Rectal smooth muscle tissue (tissue), 1 donor: ENCODE results near the gene ADGRB3.

Source experiments
- H3K27ac ChIP-seq: one replicate; pipeline ENCODE4 v1.7.0; 2013; ENCODE audit warnings: low read depth, low read length, inconsistent platforms
- H3K27me3 ChIP-seq: one replicate; pipeline ENCODE4 v1.7.0; 2013; ENCODE audit warnings: low read length; ENCODE audit not compliant: control insufficient read depth, insufficient read depth
- H3K36me3 ChIP-seq: one replicate; pipeline ENCODE4 v1.7.0; 2013; ENCODE audit warnings: low read length; ENCODE audit not compliant: control insufficient read depth, insufficient read depth
- H3K4me1 ChIP-seq: one replicate; pipeline ENCODE4 v1.7.0; 2013; ENCODE audit warnings: low read length; ENCODE audit not compliant: control insufficient read depth, insufficient read depth
- H3K4me3 ChIP-seq: one replicate; pipeline ENCODE4 v1.7.0; 2013; ENCODE audit warnings: low read length
- H3K9ac ChIP-seq: one replicate; pipeline ENCODE4 v1.7.0; 2013; ENCODE audit warnings: low read length

ADGRB3 gene

GRCh38 chr6:69155467-69155866 lies 520.4 kb downstream of the ADGRB3 start:
- H3K4me1 ChIP-seq = no peaks in the 10 kb centered on the region
- no peak overlapping the region for H3K9ac ChIP-seq
- no peaks in the 10 kb centered on the region for H3K27me3 ChIP-seq
- no peak overlapping the region for H3K27ac ChIP-seq
- H3K4me3 ChIP-seq = no peak overlapping the region
- no peaks in the 10 kb centered on the region for H3K36me3 ChIP-seq

GRCh38 chr6:69162811-69163210 lies 527.7 kb downstream of the ADGRB3 start:
- no peaks in the 10 kb centered on the region for H3K4me1 ChIP-seq
- no peaks in the 10 kb centered on the region for H3K27me3 ChIP-seq
- H3K9ac ChIP-seq = no peak overlapping the region
- no peak overlapping the region for H3K27ac ChIP-seq
- no peak overlapping the region for H3K4me3 ChIP-seq
- no peaks in the 10 kb centered on the region for H3K36me3 ChIP-seq

DNA sequence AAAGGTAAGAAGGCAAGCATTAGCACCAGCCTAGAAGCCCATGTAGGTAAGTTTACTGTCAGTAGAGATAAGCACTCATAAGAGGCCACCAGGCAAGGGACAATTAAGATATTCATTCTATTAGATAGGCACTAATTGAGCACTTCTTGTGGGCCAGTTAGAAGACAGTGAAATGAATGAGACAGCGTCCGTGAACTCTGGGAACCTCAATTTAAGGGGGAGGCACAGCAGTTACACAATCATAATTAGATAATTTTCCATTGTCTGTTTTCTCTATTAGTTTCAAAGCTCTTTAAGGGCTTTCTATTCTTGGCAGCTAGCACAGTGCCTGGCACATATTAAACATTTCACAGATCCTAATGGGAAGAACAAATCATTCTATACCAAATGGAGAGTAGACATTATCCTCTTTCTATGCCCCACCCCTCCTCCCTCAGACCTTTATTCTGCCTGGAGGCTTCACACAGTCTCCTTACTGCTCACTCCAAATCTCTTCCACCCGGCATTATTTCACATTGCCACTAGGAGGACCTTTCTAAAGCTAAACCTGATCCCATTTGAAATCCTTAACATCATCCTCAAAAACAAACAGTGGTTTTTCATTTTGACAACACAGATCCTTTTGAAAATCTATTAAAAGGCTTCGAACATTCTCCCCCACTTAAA lies 529.6 kb downstream of the ADGRB3 start:
- no peaks in the 10 kb centered on the region for H3K36me3 ChIP-seq
- H3K4me1 ChIP-seq = no peaks in the 10 kb centered on the region
- no peak overlapping the region for H3K4me3 ChIP-seq
- no peak overlapping the region for H3K9ac ChIP-seq
- H3K27ac ChIP-seq = no peak overlapping the region
- no peaks in the 10 kb centered on the region for H3K27me3 ChIP-seq

- Histone ChIP-seq H3K27ac (no peak overlapping the region), H3K36me3 (no peaks in the 10 kb centered on the region), H3K4me3 (no peak overlapping the region), H3K27me3 (no peaks in the 10 kb centered on the region), H3K9ac (no peak overlapping the region), H3K4me1 (no peaks in the 10 kb centered on the region)
Observed at GRCh38 chr6:69179681-69180080, 544.6 kb downstream of the ADGRB3 start.

DNA sequence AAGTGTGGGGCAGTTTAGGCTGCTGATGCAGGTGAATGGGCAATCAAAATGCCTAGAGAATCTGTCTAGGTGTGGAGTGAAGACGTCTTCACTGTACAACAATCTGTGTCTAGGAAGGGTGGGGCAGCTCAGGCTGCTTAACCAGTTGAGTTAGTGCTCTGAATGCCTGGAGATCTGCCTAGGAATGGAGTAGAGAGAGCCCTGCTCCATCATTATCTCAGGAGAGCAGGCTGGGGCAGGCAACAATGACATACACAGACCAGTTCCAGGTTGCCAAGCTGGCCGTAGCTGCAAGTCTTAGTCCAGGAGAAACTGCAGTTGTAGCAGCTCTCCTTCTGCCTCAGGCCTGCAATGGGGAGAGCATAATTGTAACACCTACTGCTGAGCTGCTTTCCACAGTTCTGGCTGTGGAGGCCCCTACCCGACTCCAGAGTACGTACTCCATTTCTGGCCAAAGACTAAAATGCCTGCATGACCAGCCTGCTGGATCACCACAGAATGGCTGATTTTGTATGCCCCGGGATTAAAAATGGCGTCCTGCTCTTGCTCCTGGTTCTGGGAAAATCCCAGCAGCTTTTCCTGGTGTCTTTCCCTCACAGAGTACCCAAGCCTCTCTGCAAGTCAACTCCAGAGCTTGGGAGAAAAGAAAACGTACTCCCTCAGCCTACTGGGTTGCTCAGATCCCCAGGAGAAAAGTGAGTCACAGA lies 545.4 kb downstream of the ADGRB3 start:
- H3K27me3 ChIP-seq = no peaks in the 10 kb centered on the region
- no peak overlapping the region for H3K27ac ChIP-seq
- H3K9ac ChIP-seq = no peak overlapping the region
- H3K36me3 ChIP-seq = no peaks in the 10 kb centered on the region
- H3K4me3 ChIP-seq = no peak overlapping the region
- H3K4me1 ChIP-seq = no peaks in the 10 kb centered on the region

GRCh38 chr6:69181964-69182363 lies 546.9 kb downstream of the ADGRB3 start:
- Histone ChIP-seq H3K4me1 (no peaks in the 10 kb centered on the region), H3K36me3 (no peaks in the 10 kb centered on the region), H3K27me3 (no peaks in the 10 kb centered on the region), H3K4me3 (no peak overlapping the region), H3K27ac (no peak overlapping the region), H3K9ac (no peak overlapping the region)

GRCh38 chr6:69185276-69185675 lies 550.2 kb downstream of the ADGRB3 start:
- H3K4me1 ChIP-seq = no peaks in the 10 kb centered on the region
- H3K27ac ChIP-seq = no peak overlapping the region
- H3K4me3 ChIP-seq = no peak overlapping the region
- H3K9ac ChIP-seq = no peak overlapping the region
- H3K27me3 ChIP-seq = no peaks in the 10 kb centered on the region
- H3K36me3 ChIP-seq = no peaks in the 10 kb centered on the region

DNA sequence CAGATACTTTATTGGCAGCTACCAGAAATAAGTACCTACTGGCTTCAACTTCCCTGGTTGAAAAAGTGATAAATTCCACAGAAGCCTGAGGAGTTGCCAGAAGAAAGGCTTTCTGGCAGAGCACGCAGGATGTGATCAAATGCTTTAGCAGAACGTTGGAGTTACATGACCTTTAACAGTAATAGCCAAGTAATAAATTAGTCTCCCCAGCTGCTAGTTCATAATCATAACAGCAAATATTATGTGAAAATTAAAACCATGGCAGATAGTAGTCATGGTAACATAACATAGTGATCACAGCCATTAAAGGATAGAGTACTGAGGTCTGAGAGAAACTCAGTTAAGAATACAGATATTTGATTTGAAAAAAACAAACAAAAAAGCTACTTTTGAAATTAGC lies 567.7 kb downstream of the ADGRB3 start:
- H3K27me3 ChIP-seq = no peaks in the 10 kb centered on the region
- no peaks in the 10 kb centered on the region for H3K4me1 ChIP-seq
- H3K4me3 ChIP-seq = no peak overlapping the region
- H3K36me3 ChIP-seq = no peaks in the 10 kb centered on the region
- H3K27ac ChIP-seq = no peak overlapping the region
- H3K9ac ChIP-seq = no peak overlapping the region

DNA sequence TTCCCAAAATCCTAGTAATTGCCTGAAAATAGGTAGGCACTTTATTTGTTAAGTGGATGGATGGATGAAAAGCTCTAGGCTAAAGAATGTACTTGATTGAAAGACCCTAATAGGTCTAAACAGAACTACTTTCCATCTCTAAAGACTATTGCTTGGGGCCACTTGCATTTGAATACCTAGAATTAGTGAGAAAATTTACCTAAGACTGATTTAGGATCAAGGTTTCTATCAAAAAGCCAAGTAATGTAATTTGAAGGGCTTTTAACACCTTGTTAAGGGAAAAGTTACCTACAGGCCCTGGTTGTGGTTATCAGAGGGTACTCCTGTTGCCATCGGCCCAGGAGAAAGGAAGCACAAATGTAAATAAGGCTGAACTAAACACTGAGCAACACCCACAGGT lies 581.0 kb downstream of the ADGRB3 start:
- H3K36me3 ChIP-seq = no peaks in the 10 kb centered on the region
- no peaks in the 10 kb centered on the region for H3K27me3 ChIP-seq
- H3K4me1 ChIP-seq = no peaks in the 10 kb centered on the region
- H3K4me3 ChIP-seq = no peak overlapping the region
- H3K27ac ChIP-seq = no peak overlapping the region
- no peak overlapping the region for H3K9ac ChIP-seq

- H3K4me3 ChIP-seq = no peak overlapping the region
- no peak overlapping the region for H3K27ac ChIP-seq
- no peak overlapping the region for H3K9ac ChIP-seq
- no peaks in the 10 kb centered on the region for H3K4me1 ChIP-seq
- no peaks in the 10 kb centered on the region for H3K27me3 ChIP-seq
- no peaks in the 10 kb centered on the region for H3K36me3 ChIP-seq
Observed at GRCh38 chr6:69217343-69217742, 582.3 kb downstream of the ADGRB3 start.

DNA sequence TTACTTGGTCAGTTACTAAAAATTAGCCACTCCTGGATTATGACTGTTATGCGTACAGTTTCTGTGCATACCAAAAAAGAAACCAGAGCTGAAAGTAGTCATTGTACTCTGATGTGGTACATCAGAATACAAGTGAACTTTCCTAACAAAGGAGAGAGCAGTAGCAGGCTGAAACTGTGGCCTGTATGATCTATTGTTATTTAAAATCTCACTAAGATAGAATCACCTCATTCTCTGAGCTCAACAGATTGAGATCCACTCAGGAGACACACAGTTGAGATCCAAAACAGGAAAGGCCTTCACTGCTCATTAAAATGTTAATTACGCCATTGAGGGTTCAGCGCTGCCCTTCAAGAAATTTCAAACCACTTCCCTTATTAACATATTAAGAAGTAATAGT lies 585.3 kb downstream of the ADGRB3 start:
- H3K27ac ChIP-seq = no peak overlapping the region
- no peak overlapping the region for H3K9ac ChIP-seq
- no peaks in the 10 kb centered on the region for H3K36me3 ChIP-seq
- H3K4me3 ChIP-seq = no peak overlapping the region
- H3K4me1 ChIP-seq = no peaks in the 10 kb centered on the region
- no peaks in the 10 kb centered on the region for H3K27me3 ChIP-seq

DNA sequence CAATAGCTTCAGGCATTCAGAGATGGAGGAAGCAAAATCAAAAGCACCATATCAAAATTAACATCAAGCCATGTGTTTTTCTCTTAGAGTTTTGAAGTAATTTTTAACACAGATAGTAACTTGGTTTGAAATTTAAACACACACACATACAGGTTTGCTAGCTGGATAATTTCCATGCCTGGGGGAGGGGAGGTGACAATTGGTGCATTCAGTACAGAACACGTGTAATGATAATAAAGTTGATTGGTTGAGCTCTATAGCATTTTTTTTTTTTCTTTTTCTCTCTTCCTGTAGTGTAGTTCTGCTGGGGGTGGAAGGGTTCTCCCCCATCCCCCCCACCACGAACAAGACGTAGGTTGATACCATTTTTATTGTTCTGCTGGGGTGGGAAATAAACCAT lies 596.9 kb downstream of the ADGRB3 start:
- H3K9ac ChIP-seq = no peak overlapping the region
- H3K27me3 ChIP-seq = no peaks in the 10 kb centered on the region
- no peak overlapping the region for H3K27ac ChIP-seq
- H3K36me3 ChIP-seq = no peaks in the 10 kb centered on the region
- no peaks in the 10 kb centered on the region for H3K4me1 ChIP-seq
- H3K4me3 ChIP-seq = no peak overlapping the region

GRCh38 chr6:69232496-69232895 lies 597.4 kb downstream of the ADGRB3 start:
- no peak overlapping the region for H3K4me3 ChIP-seq
- H3K9ac ChIP-seq = no peak overlapping the region
- no peaks in the 10 kb centered on the region for H3K27me3 ChIP-seq
- no peaks in the 10 kb centered on the region for H3K4me1 ChIP-seq
- no peaks in the 10 kb centered on the region for H3K36me3 ChIP-seq
- no peak overlapping the region for H3K27ac ChIP-seq
